Measurements from ENCODE around the gene RALGAPA2.

GRCh38 chr20:20752712-20753111 is 40.3 kb upstream of the RALGAPA2 start:
- TF ChIP-seq CTCF (IDR thresholded peaks at IDR 0.05) (no peak), REST (IDR thresholded peaks at IDR 0.05; ENCODE audit: insufficient read depth in 1 of 2, low read depth in 2 of 2, low read length in 1 of 2) (no peak), POLR2AphosphoS5 (IDR thresholded peaks at IDR 0.05; ENCODE audit: low read depth, low read length) (no peak)

Measured in Panc1 (cell line).